ENCODE measurements around the gene MRE11. TPM values are rescaled to one million over a fixed set of nuclear protein-coding genes. Genes with fewer than 3 reads are reported as not detected.
"Not testable (repeated sequence)": the region's sequence is repeated elsewhere in the genome, so short reads cannot be mapped to it uniquely, and the experiment has no call there.

The MRE11 gene
- total RNA-seq, 1 donor from 2014 or later: 14.1 TPM

DNA sequence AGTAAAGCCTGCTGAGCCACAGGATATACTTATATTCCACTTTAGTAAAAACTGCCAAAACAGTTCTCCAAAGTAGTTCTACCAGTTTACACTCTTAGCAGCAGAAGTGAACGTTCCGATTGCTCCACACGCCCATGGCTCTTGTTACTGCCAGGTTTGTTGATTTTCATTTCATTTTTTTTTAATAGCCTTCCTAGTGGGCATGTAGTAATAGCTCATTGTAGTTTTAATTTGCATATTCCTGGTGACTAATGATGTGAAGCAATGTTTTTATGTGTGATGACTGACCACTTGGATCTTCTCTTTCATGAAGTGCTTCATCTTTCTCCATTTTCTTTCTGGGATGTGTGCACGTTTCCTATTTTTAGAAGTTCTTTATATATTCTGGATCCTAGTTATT, 13.8 kb upstream of the MRE11 start:
- DNase-seq (ENCODE audit: low read depth) (no peak), FAIRE-seq (no peak)
- no peaks in the 10 kb centered on the region for H4K20me1 ChIP-seq (ENCODE audit: insufficient read depth, low read length)
- TF ChIP-seq, protein P1, sequence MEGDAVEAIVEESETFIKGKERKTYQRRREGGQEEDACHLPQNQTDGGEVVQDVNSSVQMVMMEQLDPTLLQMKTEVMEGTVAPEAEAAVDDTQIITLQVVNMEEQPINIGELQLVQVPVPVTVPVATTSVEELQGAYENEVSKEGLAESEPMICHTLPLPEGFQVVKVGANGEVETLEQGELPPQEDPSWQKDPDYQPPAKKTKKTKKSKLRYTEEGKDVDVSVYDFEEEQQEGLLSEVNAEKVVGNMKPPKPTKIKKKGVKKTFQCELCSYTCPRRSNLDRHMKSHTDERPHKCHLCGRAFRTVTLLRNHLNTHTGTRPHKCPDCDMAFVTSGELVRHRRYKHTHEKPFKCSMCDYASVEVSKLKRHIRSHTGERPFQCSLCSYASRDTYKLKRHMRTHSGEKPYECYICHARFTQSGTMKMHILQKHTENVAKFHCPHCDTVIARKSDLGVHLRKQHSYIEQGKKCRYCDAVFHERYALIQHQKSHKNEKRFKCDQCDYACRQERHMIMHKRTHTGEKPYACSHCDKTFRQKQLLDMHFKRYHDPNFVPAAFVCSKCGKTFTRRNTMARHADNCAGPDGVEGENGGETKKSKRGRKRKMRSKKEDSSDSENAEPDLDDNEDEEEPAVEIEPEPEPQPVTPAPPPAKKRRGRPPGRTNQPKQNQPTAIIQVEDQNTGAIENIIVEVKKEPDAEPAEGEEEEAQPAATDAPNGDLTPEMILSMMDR (IDR thresholded peaks at IDR 0.05; ENCODE audit: insufficient read depth, low read depth, low read length): no peak
- TF ChIP-seq EZH2 (IDR thresholded peaks at IDR 0.05; ENCODE audit: insufficient read depth, low read length): no peak
- no peak overlapping the region for H3K27ac ChIP-seq (ENCODE audit: low read depth, low read length)
- H3K9ac ChIP-seq (ENCODE audit: low read length): no peak overlapping the region
- Mint-ChIP-seq H3K4me1 (ENCODE audit: low read depth, unreplicated experiment) (no peaks in the 10 kb centered on the region), H3K27ac (ENCODE audit: unreplicated experiment) (no peak overlapping the region), H3K36me3 (ENCODE audit: low read depth, unreplicated experiment) (no peaks in the 10 kb centered on the region), H3K27me3 (ENCODE audit: low read depth, unreplicated experiment) (peaks cover 4% of the 10 kb centered on the region), H3K9me3 (ENCODE audit: unreplicated experiment) (peaks cover 3% of the 10 kb centered on the region), H3K4me3 (ENCODE audit: unreplicated experiment) (no peak overlapping the region)
- no peaks in the 10 kb centered on the region for H3K27me3 ChIP-seq (ENCODE audit: insufficient read depth, low read length)
- no peak overlapping the region for H3K4me3 ChIP-seq (ENCODE audit: insufficient read depth, low read depth, low read length)
- no peak overlapping the region for H2AFZ ChIP-seq (ENCODE audit: low read depth, low read length)
- no peak overlapping the region for H3K4me2 ChIP-seq (ENCODE audit: low read length)
- H3K79me2 ChIP-seq (ENCODE audit: insufficient read depth, low read length): no peaks in the 10 kb centered on the region
- no peaks in the 10 kb centered on the region for H3K36me3 ChIP-seq (ENCODE audit: insufficient read depth, low read length)
- no peaks in the 10 kb centered on the region for H3K9me3 ChIP-seq (ENCODE audit: insufficient read depth, low read depth, low read length)
- no peaks in the 10 kb centered on the region for H3K4me1 ChIP-seq (ENCODE audit: insufficient read depth, low read length)

DNA sequence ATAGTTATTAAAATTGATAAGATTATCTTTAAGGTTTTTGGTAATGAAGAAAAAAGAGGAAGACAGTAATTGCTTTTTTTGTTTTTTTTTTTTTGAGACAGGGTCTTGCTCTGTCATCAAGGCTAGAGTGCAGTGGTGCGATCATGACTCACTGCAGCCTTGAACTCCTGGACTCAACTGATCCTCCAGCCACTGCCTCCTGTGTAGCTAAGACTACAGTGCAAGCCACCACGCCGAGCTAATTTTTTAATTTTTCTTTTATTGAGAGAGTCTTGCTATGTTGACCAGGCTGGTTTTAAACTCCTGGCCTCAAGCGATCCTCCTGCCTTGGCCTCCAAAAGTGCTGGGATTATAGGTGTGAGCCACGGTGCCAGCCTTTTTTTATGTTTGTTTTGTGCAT, 12.9 kb upstream of the MRE11 start:
- not testable (repeated sequence) for H3K4me1 ChIP-seq (ENCODE audit: insufficient read depth, low read length); H3K4me3 Mint-ChIP-seq (ENCODE audit: unreplicated experiment); H3K27ac Mint-ChIP-seq (ENCODE audit: unreplicated experiment); H3K4me3 ChIP-seq (ENCODE audit: insufficient read depth, low read depth, low read length); H4K20me1 ChIP-seq (ENCODE audit: insufficient read depth, low read length); FAIRE-seq; H3K27me3 ChIP-seq (ENCODE audit: insufficient read depth, low read length); H3K9ac ChIP-seq (ENCODE audit: low read length); H3K36me3 ChIP-seq (ENCODE audit: insufficient read depth, low read length); H3K27ac ChIP-seq (ENCODE audit: low read depth, low read length); DNase-seq (ENCODE audit: low read depth); H3K27me3 Mint-ChIP-seq (ENCODE audit: low read depth, unreplicated experiment); H3K9me3 ChIP-seq (ENCODE audit: insufficient read depth, low read depth, low read length); H2AFZ ChIP-seq (ENCODE audit: low read depth, low read length); H3K9me3 Mint-ChIP-seq (ENCODE audit: unreplicated experiment); H3K4me1 Mint-ChIP-seq (ENCODE audit: low read depth, unreplicated experiment); H3K79me2 ChIP-seq (ENCODE audit: insufficient read depth, low read length); H3K4me2 ChIP-seq (ENCODE audit: low read length); H3K36me3 Mint-ChIP-seq (ENCODE audit: low read depth, unreplicated experiment)

DNA sequence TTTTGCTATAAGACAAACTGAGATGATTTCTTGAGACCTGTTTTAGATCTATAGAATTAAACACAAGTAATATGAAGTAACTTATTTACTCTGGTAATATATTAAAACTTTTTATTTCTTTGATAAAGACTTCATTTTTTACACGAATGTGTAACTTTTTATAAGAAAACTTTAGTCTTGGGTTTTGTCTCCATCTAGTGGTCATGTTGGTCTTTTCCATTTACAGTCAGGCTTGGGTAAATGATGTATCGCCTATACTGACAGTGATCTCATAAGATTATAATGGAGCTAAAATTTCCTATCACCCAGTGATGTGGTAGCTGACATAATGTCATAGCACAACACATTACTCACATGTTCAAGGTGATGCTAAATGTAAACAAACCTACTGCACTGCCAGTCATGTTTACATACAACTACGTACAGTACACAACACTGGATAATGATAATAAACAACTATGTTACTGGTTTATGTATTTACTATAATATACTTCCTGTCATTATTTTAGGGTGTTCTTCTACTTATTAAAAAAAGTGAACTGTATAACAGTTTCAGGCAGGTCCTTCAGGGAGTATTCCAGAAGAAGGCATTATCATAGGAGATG, 11.1 kb upstream of the MRE11 start:
- Histone ChIP-seq H3K4me1 (ENCODE audit: insufficient read depth, low read length) (no peaks in the 10 kb centered on the region), H3K9ac (ENCODE audit: low read length) (no peak overlapping the region), H3K4me3 (ENCODE audit: insufficient read depth, low read depth, low read length) (no peak overlapping the region), H3K27ac (ENCODE audit: low read depth, low read length) (no peak overlapping the region), H3K36me3 (ENCODE audit: insufficient read depth, low read length) (no peaks in the 10 kb centered on the region), H3K79me2 (ENCODE audit: insufficient read depth, low read length) (no peaks in the 10 kb centered on the region), H2AFZ (ENCODE audit: low read depth, low read length) (no peak overlapping the region), H3K27me3 (ENCODE audit: insufficient read depth, low read length) (no peaks in the 10 kb centered on the region), H3K9me3 (ENCODE audit: insufficient read depth, low read depth, low read length) (no peaks in the 10 kb centered on the region), H4K20me1 (ENCODE audit: insufficient read depth, low read length) (no peaks in the 10 kb centered on the region), H3K4me2 (ENCODE audit: low read length) (no peak overlapping the region)
- H3K4me3 Mint-ChIP-seq (ENCODE audit: unreplicated experiment): no peak overlapping the region
- no peaks in the 10 kb centered on the region for H3K36me3 Mint-ChIP-seq (ENCODE audit: low read depth, unreplicated experiment)
- H3K9me3 Mint-ChIP-seq (ENCODE audit: unreplicated experiment): no peaks in the 10 kb centered on the region
- H3K27me3 Mint-ChIP-seq (ENCODE audit: low read depth, unreplicated experiment): no peaks in the 10 kb centered on the region
- FAIRE-seq: peak; percentile 50
- H3K4me1 Mint-ChIP-seq (ENCODE audit: low read depth, unreplicated experiment): no peaks in the 10 kb centered on the region
- H3K27ac Mint-ChIP-seq (ENCODE audit: unreplicated experiment): no peak overlapping the region
- DNase-seq (ENCODE audit: low read depth): peak; percentile 24
- TF ChIP-seq, protein P1 (IDR thresholded peaks at IDR 0.05; ENCODE audit: insufficient read depth, low read depth, low read length): peak; percentile 76
- TF ChIP-seq EZH2 (IDR thresholded peaks at IDR 0.05; ENCODE audit: insufficient read depth, low read length): no peak
